ENCODE data around the gene SIAH1.

SIAH1 gene

DNA sequence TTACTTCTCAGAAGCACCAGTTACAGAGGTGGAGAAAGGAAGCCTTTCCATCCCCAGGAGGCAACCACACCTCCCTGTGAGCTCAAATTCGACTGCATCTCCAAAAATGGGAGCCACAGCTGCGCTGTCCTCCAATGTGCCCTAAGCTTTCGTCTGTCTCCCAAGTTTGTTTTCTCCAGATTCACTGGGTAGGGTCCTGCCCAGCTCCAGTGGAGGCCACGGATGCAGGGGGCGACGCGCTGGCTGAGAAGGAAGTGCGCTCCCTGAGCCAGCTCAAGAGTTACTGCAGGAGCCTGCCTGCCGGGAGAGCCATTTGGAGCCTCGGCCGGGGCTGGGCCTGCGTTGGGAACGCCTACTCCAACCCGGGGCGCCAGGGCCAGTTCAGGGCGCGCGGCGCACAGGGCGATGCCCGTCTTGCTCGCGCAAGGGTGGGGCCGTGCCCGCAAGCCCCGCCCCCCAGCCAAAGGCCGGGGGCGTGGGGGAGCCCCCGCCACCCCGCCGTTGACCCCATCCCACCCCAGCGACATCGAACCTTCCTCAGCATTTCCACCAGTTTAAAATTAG lies 19.5 kb downstream of the SIAH1 start (continued):
- TF ChIP-seq ZBTB17 (tag by site-specific recombination; IDR thresholded peaks at IDR 0.05) (no peak), ZNF560 (tag by site-specific recombination; IDR thresholded peaks at IDR 0.05; ENCODE audit: borderline replicate concordance) (no peak), ZNF335 (tag by site-specific recombination; conservative IDR thresholded peaks at IDR 0.05) (peak; percentile 83), ZNF24 (tag by site-specific recombination; IDR thresholded peaks at IDR 0.05) (no peak), ZNF2 (tag by site-specific recombination; IDR thresholded peaks at IDR 0.05) (no peak), FEZF1 (tag by site-specific recombination; IDR thresholded peaks at IDR 0.05) (no peak), ZNF670 (tag by site-specific recombination; IDR thresholded peaks at IDR 0.05; ENCODE audit: low read depth) (no peak), ZNF747 (tag by site-specific recombination; IDR thresholded peaks at IDR 0.05) (no peak), ZBTB1 (tag by site-specific recombination; IDR thresholded peaks at IDR 0.05) (no peak), ZNF19 (tag by site-specific recombination; IDR thresholded peaks at IDR 0.05; ENCODE audit: low read depth) (no peak), ZNF341 (tag by site-specific recombination; IDR thresholded peaks at IDR 0.05; ENCODE audit: low read depth) (no peak), ZBTB8A (tag by site-specific recombination; IDR thresholded peaks at IDR 0.05) (peak; percentile 86), ZNF132 (tag by site-specific recombination; IDR thresholded peaks at IDR 0.05; ENCODE audit: borderline replicate concordance) (no peak), ZNF302 (tag by site-specific recombination; IDR thresholded peaks at IDR 0.05; ENCODE audit: low read depth) (no peak), SP2 (tag by site-specific recombination; IDR thresholded peaks at IDR 0.05) (peak; percentile 80), ZNF792 (tag by site-specific recombination; IDR thresholded peaks at IDR 0.05) (no peak), SCRT1 (tag by site-specific recombination; IDR thresholded peaks at IDR 0.05; ENCODE audit: borderline replicate concordance) (no peak), ZNF658 (tag by site-specific recombination; IDR thresholded peaks at IDR 0.05) (no peak), ZNF626 (tag by site-specific recombination; IDR thresholded peaks at IDR 0.05) (no peak), ZNF571 (tag by site-specific recombination; IDR thresholded peaks at IDR 0.05) (no peak), GLI4 (tag by site-specific recombination; IDR thresholded peaks at IDR 0.05) (no peak), ZFP37 (tag by site-specific recombination; IDR thresholded peaks at IDR 0.05) (no peak), ZNF791 (tag by site-specific recombination; IDR thresholded peaks at IDR 0.05) (no peak), ZNF555 (tag by site-specific recombination; conservative IDR thresholded peaks at IDR 0.05) (no peak), GLIS1 (tag by site-specific recombination; IDR thresholded peaks at IDR 0.05) (peak; percentile 78), ZNF654 (tag by site-specific recombination; IDR thresholded peaks at IDR 0.05; ENCODE audit: low read depth) (no peak)
- TF ChIP-seq, protein P1, sequence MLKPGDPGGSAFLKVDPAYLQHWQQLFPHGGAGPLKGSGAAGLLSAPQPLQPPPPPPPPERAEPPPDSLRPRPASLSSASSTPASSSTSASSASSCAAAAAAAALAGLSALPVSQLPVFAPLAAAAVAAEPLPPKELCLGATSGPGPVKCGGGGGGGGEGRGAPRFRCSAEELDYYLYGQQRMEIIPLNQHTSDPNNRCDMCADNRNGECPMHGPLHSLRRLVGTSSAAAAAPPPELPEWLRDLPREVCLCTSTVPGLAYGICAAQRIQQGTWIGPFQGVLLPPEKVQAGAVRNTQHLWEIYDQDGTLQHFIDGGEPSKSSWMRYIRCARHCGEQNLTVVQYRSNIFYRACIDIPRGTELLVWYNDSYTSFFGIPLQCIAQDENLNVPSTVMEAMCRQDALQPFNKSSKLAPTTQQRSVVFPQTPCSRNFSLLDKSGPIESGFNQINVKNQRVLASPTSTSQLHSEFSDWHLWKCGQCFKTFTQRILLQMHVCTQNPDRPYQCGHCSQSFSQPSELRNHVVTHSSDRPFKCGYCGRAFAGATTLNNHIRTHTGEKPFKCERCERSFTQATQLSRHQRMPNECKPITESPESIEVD (tag by site-specific recombination; IDR thresholded peaks at IDR 0.05): no peak
- TF ChIP-seq, protein P2, sequence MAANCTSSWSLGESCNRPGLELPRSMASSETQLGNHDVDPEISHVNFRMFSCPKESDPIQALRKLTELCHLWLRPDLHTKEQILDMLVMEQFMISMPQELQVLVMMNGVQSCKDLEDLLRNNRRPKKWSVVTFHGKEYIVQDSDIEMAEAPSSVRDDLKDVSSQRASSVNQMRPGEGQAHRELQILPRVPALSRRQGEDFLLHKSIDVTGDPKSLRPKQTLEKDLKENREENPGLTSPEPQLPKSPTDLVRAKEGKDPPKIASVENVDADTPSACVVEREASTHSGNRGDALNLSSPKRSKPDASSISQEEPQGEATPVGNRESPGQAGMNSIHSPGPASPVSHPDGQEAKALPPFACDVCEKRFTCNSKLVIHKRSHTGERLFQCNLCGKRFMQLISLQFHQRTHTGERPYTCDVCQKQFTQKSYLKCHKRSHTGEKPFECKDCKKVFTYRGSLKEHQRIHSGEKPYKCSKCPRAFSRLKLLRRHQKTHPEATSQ (tag by site-specific recombination; IDR thresholded peaks at IDR 0.05): no peak
- TF ChIP-seq, protein P3, sequence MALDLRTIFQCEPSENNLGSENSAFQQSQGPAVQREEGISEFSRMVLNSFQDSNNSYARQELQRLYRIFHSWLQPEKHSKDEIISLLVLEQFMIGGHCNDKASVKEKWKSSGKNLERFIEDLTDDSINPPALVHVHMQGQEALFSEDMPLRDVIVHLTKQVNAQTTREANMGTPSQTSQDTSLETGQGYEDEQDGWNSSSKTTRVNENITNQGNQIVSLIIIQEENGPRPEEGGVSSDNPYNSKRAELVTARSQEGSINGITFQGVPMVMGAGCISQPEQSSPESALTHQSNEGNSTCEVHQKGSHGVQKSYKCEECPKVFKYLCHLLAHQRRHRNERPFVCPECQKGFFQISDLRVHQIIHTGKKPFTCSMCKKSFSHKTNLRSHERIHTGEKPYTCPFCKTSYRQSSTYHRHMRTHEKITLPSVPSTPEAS (tag by site-specific recombination; IDR thresholded peaks at IDR 0.05): no peak
- TF ChIP-seq, protein P4, sequence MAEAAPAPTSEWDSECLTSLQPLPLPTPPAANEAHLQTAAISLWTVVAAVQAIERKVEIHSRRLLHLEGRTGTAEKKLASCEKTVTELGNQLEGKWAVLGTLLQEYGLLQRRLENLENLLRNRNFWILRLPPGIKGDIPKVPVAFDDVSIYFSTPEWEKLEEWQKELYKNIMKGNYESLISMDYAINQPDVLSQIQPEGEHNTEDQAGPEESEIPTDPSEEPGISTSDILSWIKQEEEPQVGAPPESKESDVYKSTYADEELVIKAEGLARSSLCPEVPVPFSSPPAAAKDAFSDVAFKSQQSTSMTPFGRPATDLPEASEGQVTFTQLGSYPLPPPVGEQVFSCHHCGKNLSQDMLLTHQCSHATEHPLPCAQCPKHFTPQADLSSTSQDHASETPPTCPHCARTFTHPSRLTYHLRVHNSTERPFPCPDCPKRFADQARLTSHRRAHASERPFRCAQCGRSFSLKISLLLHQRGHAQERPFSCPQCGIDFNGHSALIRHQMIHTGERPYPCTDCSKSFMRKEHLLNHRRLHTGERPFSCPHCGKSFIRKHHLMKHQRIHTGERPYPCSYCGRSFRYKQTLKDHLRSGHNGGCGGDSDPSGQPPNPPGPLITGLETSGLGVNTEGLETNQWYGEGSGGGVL (tag by site-specific recombination; IDR thresholded peaks at IDR 0.05): no peak
- TF ChIP-seq, protein P5, sequence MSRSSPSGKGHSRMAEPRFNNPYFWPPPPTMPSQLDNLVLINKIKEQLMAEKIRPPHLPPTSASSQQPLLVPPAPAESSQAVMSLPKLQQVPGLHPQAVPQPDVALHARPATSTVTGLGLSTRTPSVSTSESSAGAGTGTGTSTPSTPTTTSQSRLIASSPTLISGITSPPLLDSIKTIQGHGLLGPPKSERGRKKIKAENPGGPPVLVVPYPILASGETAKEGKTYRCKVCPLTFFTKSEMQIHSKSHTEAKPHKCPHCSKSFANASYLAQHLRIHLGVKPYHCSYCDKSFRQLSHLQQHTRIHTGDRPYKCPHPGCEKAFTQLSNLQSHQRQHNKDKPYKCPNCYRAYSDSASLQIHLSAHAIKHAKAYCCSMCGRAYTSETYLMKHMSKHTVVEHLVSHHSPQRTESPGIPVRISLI (tag by site-specific recombination; IDR thresholded peaks at IDR 0.05): no peak
- TF ChIP-seq, protein P6, sequence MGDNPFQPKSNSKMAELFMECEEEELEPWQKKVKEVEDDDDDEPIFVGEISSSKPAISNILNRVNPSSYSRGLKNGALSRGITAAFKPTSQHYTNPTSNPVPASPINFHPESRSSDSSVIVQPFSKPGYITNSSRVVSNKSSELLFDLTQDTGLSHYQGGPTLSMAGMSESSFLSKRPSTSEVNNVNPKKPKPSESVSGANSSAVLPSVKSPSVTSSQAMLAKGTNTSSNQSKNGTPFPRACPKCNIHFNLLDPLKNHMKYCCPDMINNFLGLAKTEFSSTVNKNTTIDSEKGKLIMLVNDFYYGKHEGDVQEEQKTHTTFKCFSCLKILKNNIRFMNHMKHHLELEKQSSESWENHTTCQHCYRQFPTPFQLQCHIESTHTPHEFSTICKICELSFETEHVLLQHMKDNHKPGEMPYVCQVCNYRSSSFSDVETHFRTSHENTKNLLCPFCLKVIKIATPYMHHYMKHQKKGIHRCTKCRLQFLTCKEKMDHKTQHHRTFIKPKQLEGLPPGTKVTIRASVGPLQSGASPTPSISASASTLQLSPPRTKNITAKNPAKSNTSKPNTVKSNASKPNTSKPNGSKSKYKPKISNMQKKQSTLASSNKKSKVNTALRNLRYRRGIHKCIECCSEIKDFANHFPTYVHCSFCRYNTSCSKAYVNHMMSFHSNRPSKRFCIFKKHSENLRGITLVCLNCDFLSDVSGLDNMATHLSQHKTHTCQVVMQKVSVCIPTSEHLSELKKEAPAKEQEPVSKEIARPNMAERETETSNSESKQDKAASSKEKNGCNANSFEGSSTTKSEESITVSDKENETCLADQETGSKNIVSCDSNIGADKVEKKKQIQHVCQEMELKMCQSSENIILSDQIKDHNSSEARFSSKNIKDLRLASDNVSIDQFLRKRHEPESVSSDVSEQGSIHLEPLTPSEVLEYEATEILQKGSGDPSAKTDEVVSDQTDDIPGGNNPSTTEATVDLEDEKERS (tag by site-specific recombination; IDR thresholded peaks at IDR 0.05): no peak
